Prostate gland (tissue), 2 donors: ENCODE measurements around the gene DSG4. TPM values are rescaled to one million over a fixed set of nuclear protein-coding genes. Genes with fewer than 3 reads are reported as not detected.

ENCODE experiments used
- DNase-seq: peaks from one replicate; pipeline ENCODE4 v3.0.0-alpha.2; 2019; ENCODE audit warnings: low spot score
- H3K27ac ChIP-seq, 2 donors: fragments of 200-600 bp; sonication (generic); 2 replicates each; pipeline ENCODE4 v1.5.1; 2017 to 2019
- H3K27me3 ChIP-seq: fragments of 200-600 bp; sonication (generic); replicated peaks from 2 replicates; pipeline ENCODE4 v1.5.1; 2019; ENCODE audit not compliant: insufficient read depth
- H3K36me3 ChIP-seq, 2 donors: fragments of 200-600 bp; sonication (generic); 1 replicate in 1 of 2; 2 replicates in 1 of 2; pipeline versions ENCODE4 v1.5.1 to v1.8.1; 2017 to 2019
- H3K4me1 ChIP-seq: fragments of 200-600 bp; sonication (generic); replicated peaks from 2 replicates; pipeline ENCODE4 v1.5.1; 2019
- H3K4me3 ChIP-seq, 2 donors: fragments of 200-600 bp; sonication (generic); 2 replicates each; pipeline ENCODE4 v1.5.1; 2017 to 2019
- H3K9me3 ChIP-seq: fragments of 200-600 bp; sonication (generic); 2 replicates; pipeline ENCODE4 v1.5.1; 2017
- CTCF ChIP-seq, 4 experiments: fragments of 200-600 bp in 2 of 4; fragments of 450-650 bp in 2 of 4; sonication (generic) in 2 of 4; IDR thresholded peaks; 1 replicate in 3 of 4; 2 replicates in 1 of 4; pipeline ENCODE4 v1.5.1; 2016 to 2019; ENCODE audit warnings: antibody characterized with exemption in 4 of 4, mild to moderate bottlenecking in 2 of 4, moderate library complexity in 2 of 4
- POLR2A ChIP-seq: fragments of 450-650 bp; IDR thresholded peaks from one replicate; pipeline ENCODE4 v1.6.1; 2016; ENCODE audit warnings: antibody characterized with exemption, mild to moderate bottlenecking
- POLR2AphosphoS5 ChIP-seq: sonication (generic); formaldehyde crosslinking; IDR thresholded peaks from one replicate; pipeline ENCODE4 v1.6.1; 2017; ENCODE audit warnings: antibody characterized with exemption
- WGBS: methylation state at CpG from one replicate; pipeline ENCODE4 v1.1.5; 2018; 5-methylcytosine and 5-hydroxymethylcytosine counted together
- intact Hi-C: fragments of 100-400 bp; cut with DNase I; formaldehyde crosslinking; loops from one replicate; pipeline ENCODE4 v1.14.2; 2022
- total RNA-seq, 2 donors: library from RNA; depleted of rRNA; stranded (reverse); fragments of >200 nt; gene quantifications; one replicate each; pipeline ENCODE4 v1.1.0, GENCODE V29; 2016

Gene DSG4
- total RNA-seq, 2 donors from 2014 or later, result 0.05 to 0.68 TPM

GRCh38 chr18:31407649-31408048 is 31.1 kb downstream of the DSG4 start:
- Histone ChIP-seq H3K27ac (no peak overlapping the region), H3K9me3 (no peaks in the 10 kb centered on the region), H3K4me3 (no peak overlapping the region), H3K36me3 (no peaks in the 10 kb centered on the region), H3K4me1 (no peaks in the 10 kb centered on the region), H3K27me3 (no peaks in the 10 kb centered on the region)
- 89% methylated on average over 3 of the region's 3 CpGs for WGBS
- intact Hi-C loops, result no loop called here
- TF ChIP-seq POLR2A (no peak), POLR2AphosphoS5 (no peak), CTCF (IDR thresholded peaks at IDR 0.05) (no peak)
- DNase-seq, result no peak

- no peaks in the 10 kb centered on the region for H3K27me3 ChIP-seq
- H3K9me3 ChIP-seq, result no peaks in the 10 kb centered on the region
- H3K4me1 ChIP-seq, result no peaks in the 10 kb centered on the region
- H3K36me3 ChIP-seq, result no peaks in the 10 kb centered on the region
- no peak overlapping the region for H3K27ac ChIP-seq
- H3K4me3 ChIP-seq, result no peak overlapping the region
- no peak for DNase-seq
- intact Hi-C loops, result no loop called here
- no peak for TF ChIP-seq POLR2AphosphoS5
- 61% methylated on average over 4 of the region's 4 CpGs for WGBS
These were observed 32.7 kb downstream of the DSG4 start for GRCh38 chr18:31409276-31409675.

GRCh38 chr18:31410716-31411483 is 34.3 kb downstream of the DSG4 start:
- Histone ChIP-seq H3K27ac (no peak overlapping the region), H3K9me3 (no peaks in the 10 kb centered on the region), H3K27me3 (no peaks in the 10 kb centered on the region), H3K4me3 (no peak overlapping the region), H3K36me3 (no peaks in the 10 kb centered on the region), H3K4me1 (no peaks in the 10 kb centered on the region)
- DNase-seq, result no peak
- 69% methylated on average over 37 of the region's 37 CpGs for WGBS
- no peak for TF ChIP-seq CTCF (IDR thresholded peaks at IDR 0.05)
- no peak for TF ChIP-seq POLR2AphosphoS5
- no peak for TF ChIP-seq POLR2A
- intact Hi-C loops, result loop anchor here (10.0 kb wide), 1 partner anchor 54 kb away; no protein-coding TSS in a partner anchor

GRCh38 chr18:31413137-31413536 is 36.6 kb downstream of the DSG4 start:
- Histone ChIP-seq H3K9me3 (no peaks in the 10 kb centered on the region), H3K27me3 (no peaks in the 10 kb centered on the region), H3K4me1 (no peaks in the 10 kb centered on the region), H3K27ac (no peak overlapping the region), H3K4me3 (no peak overlapping the region), H3K36me3 (no peaks in the 10 kb centered on the region)
- intact Hi-C loops, result loop anchor here (10.0 kb wide), 1 partner anchor 52 kb away; no protein-coding TSS in a partner anchor
- 97% methylated on average over 6 of the region's 6 CpGs for WGBS
- no peak for DNase-seq
- TF ChIP-seq CTCF (IDR thresholded peaks at IDR 0.05), result no peak
- TF ChIP-seq POLR2A, result no peak
- no peak for TF ChIP-seq POLR2AphosphoS5

DNA sequence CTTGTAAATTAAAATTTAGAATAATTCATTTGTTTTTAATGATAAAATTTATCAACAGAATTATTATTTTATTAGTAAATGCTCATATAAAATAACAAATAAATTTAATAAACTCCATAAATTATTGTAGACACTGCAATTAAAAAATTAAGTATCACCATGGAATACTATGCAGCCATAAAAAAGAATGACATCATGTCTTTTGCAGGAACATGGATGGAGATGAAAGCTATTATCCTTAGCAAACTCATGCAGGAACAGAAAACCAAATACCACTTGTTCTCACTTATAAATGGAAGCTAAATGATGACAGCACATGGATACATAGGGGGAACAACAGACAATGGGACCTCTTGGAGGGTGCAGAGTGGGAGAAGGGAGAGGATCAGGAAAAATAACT is 41.3 kb downstream of the DSG4 start:
- Histone ChIP-seq H3K36me3 (no peaks in the 10 kb centered on the region), H3K27ac (no peak overlapping the region), H3K9me3 (no peaks in the 10 kb centered on the region), H3K4me3 (no peak overlapping the region), H3K27me3 (no peaks in the 10 kb centered on the region), H3K4me1 (no peaks in the 10 kb centered on the region)
- no peak for TF ChIP-seq POLR2A
- no peak for TF ChIP-seq POLR2AphosphoS5
- no peak for DNase-seq
- intact Hi-C loops, result loop anchor here (10.0 kb wide), 1 partner anchor 47 kb away; no protein-coding TSS in a partner anchor

- no peak for TF ChIP-seq CTCF (IDR thresholded peaks at IDR 0.05)
- TF ChIP-seq POLR2AphosphoS5, result no peak
- no peak for TF ChIP-seq POLR2A
- H3K27ac ChIP-seq, result no peak overlapping the region
- H3K4me3 ChIP-seq, result no peak overlapping the region
- H3K4me1 ChIP-seq, result no peaks in the 10 kb centered on the region
- H3K9me3 ChIP-seq, result no peaks in the 10 kb centered on the region
- H3K27me3 ChIP-seq, result no peaks in the 10 kb centered on the region
- no peaks in the 10 kb centered on the region for H3K36me3 ChIP-seq
- 85% methylated on average over 7 of the region's 7 CpGs for WGBS
- intact Hi-C loops, result loop anchor here (10.0 kb wide), 1 partner anchor 45 kb away; no protein-coding TSS in a partner anchor
- no peak for DNase-seq
These were observed 42.9 kb downstream of the DSG4 start for GRCh38 chr18:31419457-31419932.
